BLaER1 treated with 17β-estradiol and CSF1 and Interleukin-3, amounts not matched to agents 10 nM and 100 nM (cell line): ENCODE measurements around the gene CHAF1B.
"Not testable (repeated sequence)": the region's sequence is repeated elsewhere in the genome, so short reads cannot be mapped to it uniquely, and the experiment has no call there.

Experiments
- H3K27ac ChIP-seq, 11 experiments: shearing (Covaris generic); formaldehyde crosslinking; 2 replicates each; pipeline ENCODE4 v1.8.1; 2022
- H3K27me3 ChIP-seq, 11 experiments: shearing (Covaris generic); formaldehyde crosslinking; 2 replicates each; pipeline ENCODE4 v1.8.1; 2022
- H3K36me3 ChIP-seq, 11 experiments: shearing (Covaris generic); formaldehyde crosslinking; 2 replicates each; pipeline ENCODE4 v1.8.1; 2022
- H3K4me1 ChIP-seq, 10 experiments: shearing (Covaris generic); formaldehyde crosslinking; 2 replicates each; pipeline ENCODE4 v1.8.1; 2022
- H3K4me2 ChIP-seq, 11 experiments: shearing (Covaris generic); formaldehyde crosslinking; 2 replicates each; pipeline ENCODE4 v1.8.1; 2022
- H3K4me3 ChIP-seq, 10 experiments: shearing (Covaris generic); formaldehyde crosslinking; 2 replicates each; pipeline ENCODE4 v1.8.1; 2022
- H3K9ac ChIP-seq, 11 experiments: shearing (Covaris generic); formaldehyde crosslinking; 2 replicates each; pipeline ENCODE4 v1.8.1; 2022
- H3K9me3 ChIP-seq, 11 experiments: shearing (Covaris generic); formaldehyde crosslinking; replicated peaks in 1 of 11; 2 replicates each; pipeline ENCODE4 v1.8.1; 2022
- H4K20me1 ChIP-seq, 11 experiments: shearing (Covaris generic); formaldehyde crosslinking; 2 replicates each; pipeline ENCODE4 v1.8.1; 2022
- Cebpa-rat ChIP-seq, 11 experiments: shearing (Covaris generic); IDR thresholded peaks; 2 replicates each; pipeline ENCODE4 v1.8.1; 2022

CHAF1B gene

DNA sequence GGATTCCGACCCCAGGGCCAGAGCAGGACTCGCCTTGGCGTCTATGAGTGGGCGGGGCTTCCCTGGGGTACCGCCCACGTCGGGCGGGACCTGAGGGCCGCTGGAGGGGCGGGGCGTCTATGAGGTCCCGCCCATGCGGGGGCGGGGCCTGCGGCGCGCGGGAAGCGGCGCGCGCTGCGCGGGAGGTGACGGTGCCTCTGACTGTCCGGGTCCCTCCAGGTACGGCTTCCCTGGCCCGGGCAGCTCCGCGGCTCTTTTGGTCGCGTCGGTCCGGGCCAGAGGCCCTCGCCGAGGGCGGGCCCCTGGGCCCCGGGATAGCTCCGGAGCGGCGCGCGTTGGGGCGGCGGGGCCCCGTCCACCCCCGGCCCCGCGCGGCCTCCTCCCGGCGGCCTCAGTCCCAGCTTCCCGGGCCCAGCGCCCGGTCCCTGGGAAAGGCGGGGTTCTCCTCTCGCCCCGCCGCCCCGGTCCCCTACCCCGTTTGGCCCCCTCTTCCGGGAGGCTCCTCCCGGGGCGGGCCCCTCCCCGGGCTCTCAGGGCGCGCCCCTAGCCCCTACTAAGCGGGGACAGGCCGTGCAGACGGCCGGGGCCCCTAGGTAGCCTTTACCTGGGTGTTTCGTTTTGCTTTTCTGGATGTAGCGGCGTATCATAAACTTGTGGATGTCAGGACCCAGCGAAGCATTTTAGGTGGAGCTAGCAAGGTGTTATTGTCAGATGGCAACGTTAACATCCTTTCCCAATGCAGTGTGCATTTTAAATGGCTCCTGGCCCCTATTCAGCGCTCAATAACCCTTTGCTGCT, at the start of gene CHAF1B:
Gene CHAF1B, plus strand, starts transcription at position 160 of the 798 bp plus-strand sequence. CDS start 745 bp downstream, outside the sequence.
- peak within 1 kb of the TSS; percentile 75 to 94 (median 88) for H3K9ac ChIP-seq
- no peak for TF ChIP-seq Cebpa-rat (IDR thresholded peaks at IDR 0.05)
- H3K9me3 ChIP-seq = peaks cover 0 to 9% (median under 1%) of the 10 kb centered on the region in 11 experiments; a peak in 9 of 22 replicates
- no peaks in the 10 kb centered on the region for H3K27me3 ChIP-seq
- peak within 1 kb of the TSS; percentile 76 to 95 (median 89) for H3K4me2 ChIP-seq
- H3K4me1 ChIP-seq = peaks cover 0 to 19% (median 10%) of the 10 kb centered on the region in 10 experiments; a peak in 14 of 20 replicates
- peaks cover 0 to 40% (median 29%) of the 10 kb centered on the region in 11 experiments; a peak in 19 of 22 replicates for H3K36me3 ChIP-seq
- no peaks in the 10 kb centered on the region for H4K20me1 ChIP-seq
- H3K4me3 ChIP-seq = peak within 1 kb of the TSS; percentile 67 to 90 (median 80)
- H3K27ac ChIP-seq = peak within 1 kb of the TSS in 10 of 11 experiments; percentile 15 to 90 (median 84); a peak in 19 of 22 replicates

- Histone ChIP-seq H3K27me3 (no peaks in the 10 kb centered on the region), H3K27ac (no peak overlapping the region), H3K9ac (no peak overlapping the region), H3K9me3 (no peaks in the 10 kb centered on the region), H3K4me3 (no peak overlapping the region), H4K20me1 (peaks cover 21 to 94% (median 42%) of the 10 kb centered on the region in 11 experiments; a peak in 21 of 22 replicates), H3K36me3 (peaks cover 73 to 100% (median 88%) of the 10 kb centered on the region in 11 experiments), H3K4me1 (no peaks in the 10 kb centered on the region), H3K4me2 (no peak overlapping the region)
- TF ChIP-seq Cebpa-rat (IDR thresholded peaks at IDR 0.05) = no peak
Observed at GRCh38 chr21:36337099-36337509, 48.1 kb upstream of the CHAF1B start.

DNA sequence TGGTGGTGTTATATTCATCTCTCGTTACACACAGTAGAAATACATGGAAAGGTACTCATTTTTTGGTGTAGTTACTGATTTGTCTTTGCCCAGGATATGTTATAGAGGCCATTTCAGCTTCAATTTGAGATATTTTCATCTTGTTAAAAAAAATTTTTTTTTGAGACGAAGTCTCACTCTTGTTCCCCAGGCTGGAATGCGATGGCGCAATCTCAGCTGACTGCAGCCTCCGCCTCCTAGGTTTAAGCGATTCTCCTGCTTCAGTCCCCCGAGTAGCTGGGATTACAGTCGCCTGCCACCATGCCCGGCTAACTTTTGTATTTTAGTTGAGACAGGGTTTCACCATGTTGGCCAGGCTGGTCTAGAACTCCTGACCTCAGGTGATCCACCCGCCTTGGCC, 46.2 kb upstream of the CHAF1B start:
- Histone ChIP-seq H3K4me1 (no peaks in the 10 kb centered on the region), H3K4me3 (no peak overlapping the region), H3K27me3 (no peaks in the 10 kb centered on the region), H3K4me2 (no peak overlapping the region), H3K9me3 (no peaks in the 10 kb centered on the region), H3K27ac (no peak overlapping the region), H3K9ac (no peak overlapping the region), H3K36me3 (peaks cover 82 to 100% (median 98%) of the 10 kb centered on the region in 11 experiments), H4K20me1 (peaks cover 7 to 87% (median 23%) of the 10 kb centered on the region in 11 experiments; a peak in 17 of 22 replicates)
- TF ChIP-seq Cebpa-rat (IDR thresholded peaks at IDR 0.05) = peak in 1 of 11 experiments; percentile 46; a peak in 1 of 22 replicates

DNA sequence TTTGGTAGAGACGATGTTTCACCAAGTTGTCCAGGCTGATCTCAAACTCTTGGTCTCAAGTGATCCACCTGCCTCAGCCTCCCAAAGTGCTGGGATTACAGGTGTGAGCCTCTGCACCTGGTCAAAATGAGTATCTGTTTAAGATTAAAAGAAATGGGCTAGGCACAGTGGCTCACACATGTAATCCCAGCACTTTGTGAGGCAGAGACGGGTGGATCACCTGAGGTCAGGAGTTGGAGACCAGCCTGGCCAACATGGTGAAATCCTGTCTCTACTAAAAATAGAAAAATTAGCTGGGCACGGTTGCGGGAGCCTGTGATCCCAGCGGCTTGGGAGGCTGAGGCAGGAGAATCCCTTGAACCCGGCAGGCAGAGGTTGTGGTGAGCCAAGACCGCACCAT, 42.6 kb upstream of the CHAF1B start:
- not testable (repeated sequence) for H3K9me3 ChIP-seq, H3K4me3 ChIP-seq, H3K4me1 ChIP-seq, H3K4me2 ChIP-seq, H3K27ac ChIP-seq, H3K9ac ChIP-seq, H3K27me3 ChIP-seq
- Histone ChIP-seq H4K20me1 (peaks cover 0 to 69% (median 0%) of the 10 kb centered on the region in 11 experiments; a peak in 9 of 22 replicates), H3K36me3 (peaks cover 92 to 100% (median 97%) of the 10 kb centered on the region in 11 experiments)

DNA sequence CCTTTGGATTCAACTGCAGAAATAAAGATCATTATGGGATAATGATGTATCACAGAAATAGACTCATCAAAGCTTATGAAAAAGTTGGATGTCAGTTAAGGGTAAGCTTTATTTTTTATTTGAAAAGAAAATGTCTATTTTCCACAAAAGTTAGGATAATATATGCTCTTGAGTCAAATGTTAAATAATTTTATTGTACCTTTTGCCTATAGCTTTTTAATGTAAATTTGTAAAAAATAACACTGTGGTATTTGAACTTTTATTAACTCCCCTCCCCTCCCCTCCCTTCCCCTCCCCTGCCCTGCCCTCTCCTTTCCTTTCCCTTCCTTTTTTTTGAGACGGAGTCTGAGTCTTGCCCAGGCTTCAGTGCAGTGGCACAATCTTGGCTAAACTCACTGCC, 40.3 kb upstream of the CHAF1B start:
- no peak for TF ChIP-seq Cebpa-rat (IDR thresholded peaks at IDR 0.05)
- no peak overlapping the region for H3K4me3 ChIP-seq
- no peaks in the 10 kb centered on the region for H3K9me3 ChIP-seq
- H4K20me1 ChIP-seq = peaks cover 0 to 69% (median 0%) of the 10 kb centered on the region in 11 experiments; a peak in 9 of 22 replicates
- no peaks in the 10 kb centered on the region for H3K27me3 ChIP-seq
- H3K4me1 ChIP-seq = no peaks in the 10 kb centered on the region
- H3K9ac ChIP-seq = no peak overlapping the region
- H3K27ac ChIP-seq = no peak overlapping the region
- H3K4me2 ChIP-seq = no peak overlapping the region
- H3K36me3 ChIP-seq = peaks cover 94 to 100% (median 98%) of the 10 kb centered on the region in 11 experiments

DNA sequence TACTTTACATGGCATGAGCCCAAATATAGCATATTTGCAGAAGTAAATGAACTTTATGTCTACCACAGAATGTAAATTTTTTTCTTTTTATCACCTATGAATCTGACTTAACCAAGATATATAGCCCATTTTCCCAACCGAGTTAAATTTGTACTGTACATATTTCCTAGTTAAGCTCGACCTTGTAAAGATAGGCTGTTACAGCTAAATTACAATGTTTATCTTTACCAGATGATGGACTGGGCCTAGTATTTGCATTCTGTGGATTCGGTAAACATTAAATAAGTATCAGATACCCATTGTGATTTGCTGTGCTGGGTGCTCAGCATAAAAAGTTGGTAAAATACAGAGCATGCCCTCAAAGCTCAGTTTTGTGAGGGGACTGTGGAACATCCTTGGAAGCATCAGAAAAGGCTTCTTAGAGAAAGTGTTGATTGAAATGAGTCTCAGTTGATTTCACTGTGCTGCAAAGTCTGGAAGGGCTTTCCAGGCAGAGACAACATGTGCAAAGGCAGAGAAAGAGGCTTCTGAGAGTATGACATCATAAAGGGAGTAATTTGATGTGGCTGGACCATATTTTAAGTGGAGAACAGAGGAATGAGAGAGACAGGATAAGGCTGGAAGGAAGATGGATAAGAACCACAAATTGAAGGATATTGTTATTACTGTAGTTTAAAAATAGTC, 37.8 kb upstream of the CHAF1B start:
- TF ChIP-seq Cebpa-rat (IDR thresholded peaks at IDR 0.05) = no peak
- Histone ChIP-seq H3K4me2 (no peak overlapping the region), H3K27me3 (no peaks in the 10 kb centered on the region), H4K20me1 (peaks cover 0 to 73% (median 0%) of the 10 kb centered on the region in 11 experiments; a peak in 8 of 22 replicates), H3K9ac (no peak overlapping the region), H3K27ac (no peak overlapping the region), H3K36me3 (peaks cover 91 to 99% (median 98%) of the 10 kb centered on the region in 11 experiments), H3K9me3 (no peaks in the 10 kb centered on the region), H3K4me3 (no peak overlapping the region), H3K4me1 (no peaks in the 10 kb centered on the region)

- Histone ChIP-seq H3K4me1 (no peaks in the 10 kb centered on the region), H3K27ac (no peak overlapping the region), H3K9ac (no peak overlapping the region), H3K36me3 (peaks cover 88 to 99% (median 97%) of the 10 kb centered on the region in 11 experiments), H3K4me3 (no peak overlapping the region), H3K9me3 (no peaks in the 10 kb centered on the region), H3K4me2 (no peak overlapping the region), H4K20me1 (peaks cover 0 to 76% (median 0%) of the 10 kb centered on the region in 11 experiments; a peak in 8 of 22 replicates), H3K27me3 (no peaks in the 10 kb centered on the region)
- TF ChIP-seq Cebpa-rat (IDR thresholded peaks at IDR 0.05) = no peak
Observed at GRCh38 chr21:36347962-36348328, 37.2 kb upstream of the CHAF1B start.

DNA sequence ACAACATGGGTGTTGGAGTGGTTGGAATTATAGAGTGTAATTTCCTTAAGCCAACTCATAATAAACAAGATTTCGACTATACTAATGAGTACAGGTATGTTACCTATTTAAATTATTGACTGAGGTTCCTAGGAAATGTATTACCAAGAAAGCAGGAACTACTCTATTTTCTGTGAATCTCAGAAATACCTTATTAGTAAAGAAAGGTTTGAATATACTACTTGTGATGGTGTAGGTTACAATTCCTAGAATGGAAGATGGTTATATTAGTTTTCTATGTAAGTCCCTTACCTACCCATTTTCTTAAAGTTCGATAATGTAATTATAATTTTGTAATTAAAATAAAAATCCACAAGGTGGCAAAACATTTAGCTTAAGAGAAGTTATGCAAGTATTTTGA, 35.9 kb upstream of the CHAF1B start:
- Histone ChIP-seq H3K4me1 (no peaks in the 10 kb centered on the region), H4K20me1 (peaks cover 0 to 78% (median 0%) of the 10 kb centered on the region in 11 experiments; a peak in 7 of 22 replicates), H3K27me3 (no peaks in the 10 kb centered on the region), H3K4me2 (no peak overlapping the region), H3K4me3 (no peak overlapping the region), H3K9ac (no peak overlapping the region), H3K9me3 (no peaks in the 10 kb centered on the region), H3K27ac (no peak overlapping the region), H3K36me3 (peaks cover 86 to 99% (median 95%) of the 10 kb centered on the region in 11 experiments)
- TF ChIP-seq Cebpa-rat (IDR thresholded peaks at IDR 0.05) = no peak

DNA sequence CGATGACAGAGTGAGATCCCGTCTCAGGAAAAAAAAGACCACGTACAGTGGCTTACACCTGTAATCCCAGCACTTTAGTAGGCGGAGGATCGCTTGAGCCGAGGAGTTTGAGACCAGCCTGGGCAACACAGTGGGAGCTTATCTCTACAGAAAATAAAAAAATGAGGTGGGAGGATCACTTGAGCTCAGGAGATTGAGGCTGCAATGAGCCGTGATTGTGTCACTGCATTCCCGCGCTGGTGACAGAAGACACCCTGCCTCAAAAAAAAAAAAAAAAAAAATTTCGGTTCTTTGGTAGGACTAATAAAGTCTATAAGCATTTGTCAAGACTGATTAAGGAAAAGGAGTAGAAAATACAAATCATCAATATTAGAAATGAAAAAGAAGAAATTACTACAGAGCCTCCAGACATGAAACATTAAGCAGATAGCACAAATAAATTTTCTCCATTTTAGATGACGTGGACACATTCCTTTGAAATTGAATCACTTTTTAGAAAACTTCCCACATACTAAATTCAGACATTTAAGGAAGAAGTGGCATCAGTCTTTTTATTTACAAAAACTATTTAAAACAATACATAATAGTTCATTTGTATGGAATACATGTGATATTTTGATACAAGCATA, 34.8 kb upstream of the CHAF1B start:
- H3K9ac ChIP-seq = no peak overlapping the region
- no peak overlapping the region for H3K27ac ChIP-seq
- no peaks in the 10 kb centered on the region for H3K9me3 ChIP-seq
- no peaks in the 10 kb centered on the region for H3K27me3 ChIP-seq
- TF ChIP-seq Cebpa-rat (IDR thresholded peaks at IDR 0.05) = no peak
- H3K4me1 ChIP-seq = no peaks in the 10 kb centered on the region
- peaks cover 0 to 88% (median 9%) of the 10 kb centered on the region in 11 experiments; a peak in 10 of 22 replicates for H4K20me1 ChIP-seq
- H3K4me3 ChIP-seq = no peak overlapping the region
- H3K36me3 ChIP-seq = peaks cover 87 to 100% (median 97%) of the 10 kb centered on the region in 11 experiments
- no peak overlapping the region for H3K4me2 ChIP-seq
